Measurements from ENCODE around the gene CCDC177.
A peak's percentile ranks its signal among the peaks of the same experiment; 100 is the strongest.

Gene CCDC177

DNA sequence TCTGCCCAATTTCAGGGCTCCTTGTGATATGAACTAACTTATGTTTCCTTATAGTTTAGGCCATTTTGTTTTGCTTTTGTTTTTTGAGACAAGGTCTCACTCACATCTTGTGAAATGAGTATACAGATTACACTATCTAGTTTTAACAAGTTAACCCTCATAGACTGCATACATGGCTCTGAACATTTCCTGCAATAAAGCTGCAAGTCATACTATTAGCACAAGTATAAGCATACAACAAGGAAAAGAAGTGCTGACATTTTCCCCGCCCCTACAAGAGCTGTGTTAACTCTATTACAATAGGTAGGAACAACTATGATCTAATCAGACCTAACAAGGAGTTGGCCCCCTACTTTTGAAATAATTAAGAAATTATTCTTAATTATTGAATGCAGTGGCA lies 35.9 kb downstream of the CCDC177 start:
- Histone ChIP-seq H3K4me2 (ENCODE audit: low read length, poor library complexity, severe bottlenecking) (no peak overlapping the region), H3K27ac (ENCODE audit: low read length, poor library complexity, severe bottlenecking) (no peak overlapping the region), H4K8ac (ENCODE audit: low read length) (no peak overlapping the region), H3K14ac (ENCODE audit: low read length in 2 of 2) (no peak overlapping the region), H3K9me3 (ENCODE audit: control insufficient read depth, low read length) (peaks cover 5% of the 10 kb centered on the region), H2AK5ac (ENCODE audit: low read length, severe bottlenecking) (no peak overlapping the region), H3K4ac (ENCODE audit: low read depth in 1 of 2, low read length in 2 of 2) (no peak overlapping the region), H3K79me1 (replicated peaks; ENCODE audit: low read length, poor library complexity, severe bottlenecking) (no peaks in the 10 kb centered on the region), H3K18ac (ENCODE audit: low read depth in 1 of 2, low read length in 2 of 2) (no peak overlapping the region), H3K27me3 (ENCODE audit: control insufficient read depth in 1 of 2, insufficient read depth in 1 of 2, low read length in 2 of 2) (peaks cover 2 to 30% of the 10 kb centered on the region in 2 experiments), H3K4me1 (ENCODE audit: control insufficient read depth, insufficient read depth, low read depth, low read length) (no peaks in the 10 kb centered on the region), H4K91ac (ENCODE audit: low read length) (no peak overlapping the region), H2BK5ac (ENCODE audit: low read depth, low read length, poor library complexity, severe bottlenecking) (no peak overlapping the region), H2BK15ac (ENCODE audit: low read depth, poor library complexity, severe bottlenecking) (no peak overlapping the region), H2BK12ac (ENCODE audit: low read length in 2 of 2) (no peak overlapping the region), H3K4me3 (ENCODE audit: insufficient read depth in 1 of 2, low read depth in 1 of 2, low read length in 2 of 2) (no peak overlapping the region), H2AFZ (ENCODE audit: low read depth, low read length) (no peak overlapping the region), H3K23ac (ENCODE audit: low read length in 2 of 2) (no peak overlapping the region), H3K36me3 (ENCODE audit: control insufficient read depth in 1 of 2, insufficient read depth in 2 of 2, low read depth in 1 of 2, low read length in 2 of 2) (no peaks in the 10 kb centered on the region), H2BK120ac (ENCODE audit: low read depth, low read length) (no peak overlapping the region), H3K9ac (ENCODE audit: low read length) (no peak overlapping the region)
- WGBS = no CpG with 5 or more reads among the region's 1 CpG
- no peak for DNase-seq

DNA sequence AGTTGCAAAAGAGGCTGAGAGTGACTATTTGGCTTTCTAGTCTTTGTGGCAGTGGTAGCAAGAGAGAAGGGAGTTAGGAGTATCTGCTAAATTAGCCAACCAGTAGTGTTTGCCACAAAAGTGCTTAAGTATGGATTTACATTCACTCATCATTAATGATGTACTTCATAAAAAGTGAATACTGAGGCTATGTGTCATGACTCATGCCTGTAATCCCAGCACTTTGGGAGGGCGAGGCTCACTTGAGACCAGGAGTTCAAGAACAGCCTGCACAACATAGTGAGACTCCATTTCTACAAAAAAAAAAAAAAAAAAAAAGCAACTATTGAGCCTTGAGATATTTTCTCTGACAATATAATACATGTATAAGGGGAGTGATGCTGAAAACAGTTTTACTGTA lies 36.8 kb downstream of the CCDC177 start:
- H3K27ac ChIP-seq (ENCODE audit: low read length, poor library complexity, severe bottlenecking) = no peak overlapping the region
- no peaks in the 10 kb centered on the region for H3K36me3 ChIP-seq (ENCODE audit: control insufficient read depth in 1 of 2, insufficient read depth in 2 of 2, low read depth in 1 of 2, low read length in 2 of 2)
- peaks cover 5% of the 10 kb centered on the region for H3K9me3 ChIP-seq (ENCODE audit: control insufficient read depth, low read length)
- H2BK12ac ChIP-seq (ENCODE audit: low read length in 2 of 2) = no peak overlapping the region
- no peak overlapping the region for H2AK5ac ChIP-seq (ENCODE audit: low read length, severe bottlenecking)
- no peak overlapping the region for H3K14ac ChIP-seq (ENCODE audit: low read length in 2 of 2)
- H3K4me3 ChIP-seq (ENCODE audit: insufficient read depth in 1 of 2, low read depth in 1 of 2, low read length in 2 of 2) = no peak overlapping the region
- no peak overlapping the region for H2AFZ ChIP-seq (ENCODE audit: low read depth, low read length)
- no peak for DNase-seq
- H3K4ac ChIP-seq (ENCODE audit: low read depth in 1 of 2, low read length in 2 of 2) = no peak overlapping the region
- no peak overlapping the region for H2BK120ac ChIP-seq (ENCODE audit: low read depth, low read length)
- peaks cover 4% of the 10 kb centered on the region for H3K4me1 ChIP-seq (ENCODE audit: control insufficient read depth, insufficient read depth, low read depth, low read length)
- H4K91ac ChIP-seq (ENCODE audit: low read length) = no peak overlapping the region
- no CpG with 5 or more reads among the region's 1 CpG for WGBS
- no peak overlapping the region for H3K9ac ChIP-seq (ENCODE audit: low read length)
- H4K8ac ChIP-seq (ENCODE audit: low read length) = no peak overlapping the region
- no peak overlapping the region for H3K4me2 ChIP-seq (ENCODE audit: low read length, poor library complexity, severe bottlenecking)
- no peak overlapping the region for H2BK5ac ChIP-seq (ENCODE audit: low read depth, low read length, poor library complexity, severe bottlenecking)
- no peak overlapping the region for H3K23ac ChIP-seq (ENCODE audit: low read length in 2 of 2)
- H2BK15ac ChIP-seq (ENCODE audit: low read depth, poor library complexity, severe bottlenecking) = no peak overlapping the region
- H3K18ac ChIP-seq (ENCODE audit: low read depth in 1 of 2, low read length in 2 of 2) = no peak overlapping the region
- H3K27me3 ChIP-seq (ENCODE audit: control insufficient read depth in 1 of 2, insufficient read depth in 1 of 2, low read length in 2 of 2) = peaks cover 11 to 23% of the 10 kb centered on the region in 2 experiments
- H3K79me1 ChIP-seq (replicated peaks; ENCODE audit: low read length, poor library complexity, severe bottlenecking) = no peaks in the 10 kb centered on the region

DNA sequence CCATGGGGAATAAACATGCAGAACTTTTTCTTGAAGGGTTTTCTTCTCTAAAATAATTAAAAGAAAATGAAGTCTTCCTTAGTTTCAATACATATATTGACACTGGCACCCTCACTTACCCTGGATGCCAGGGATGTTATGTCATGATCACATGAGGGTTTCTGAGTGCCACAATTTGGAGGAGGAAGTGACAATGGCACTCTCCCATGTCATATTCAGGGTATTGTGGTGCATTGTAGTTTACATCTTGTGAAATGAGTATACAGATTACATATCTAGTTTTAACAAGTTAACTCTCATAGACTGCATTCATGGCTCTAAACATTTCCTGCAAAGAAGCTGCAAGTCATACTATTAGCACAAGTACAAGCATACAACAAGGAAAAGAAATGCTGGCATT lies 37.7 kb downstream of the CCDC177 start:
- H2BK15ac ChIP-seq (ENCODE audit: low read depth, poor library complexity, severe bottlenecking) = no peak overlapping the region
- peaks cover 20 to 25% of the 10 kb centered on the region in 2 experiments for H3K27me3 ChIP-seq (ENCODE audit: control insufficient read depth in 1 of 2, insufficient read depth in 1 of 2, low read length in 2 of 2)
- no peak overlapping the region for H3K23ac ChIP-seq (ENCODE audit: low read length in 2 of 2)
- H3K18ac ChIP-seq (ENCODE audit: low read depth in 1 of 2, low read length in 2 of 2) = no peak overlapping the region
- no peak overlapping the region for H3K4me3 ChIP-seq (ENCODE audit: insufficient read depth in 1 of 2, low read depth in 1 of 2, low read length in 2 of 2)
- no peaks in the 10 kb centered on the region for H3K79me1 ChIP-seq (replicated peaks; ENCODE audit: low read length, poor library complexity, severe bottlenecking)
- H3K4ac ChIP-seq (ENCODE audit: low read depth in 1 of 2, low read length in 2 of 2) = no peak overlapping the region
- H3K4me1 ChIP-seq (ENCODE audit: control insufficient read depth, insufficient read depth, low read depth, low read length) = peaks cover 4% of the 10 kb centered on the region
- no peak overlapping the region for H3K14ac ChIP-seq (ENCODE audit: low read length in 2 of 2)
- no peak overlapping the region for H3K4me2 ChIP-seq (ENCODE audit: low read length, poor library complexity, severe bottlenecking)
- no peak overlapping the region for H2BK120ac ChIP-seq (ENCODE audit: low read depth, low read length)
- H2AFZ ChIP-seq (ENCODE audit: low read depth, low read length) = no peak overlapping the region
- no peak overlapping the region for H4K8ac ChIP-seq (ENCODE audit: low read length)
- no peak overlapping the region for H4K91ac ChIP-seq (ENCODE audit: low read length)
- H2AK5ac ChIP-seq (ENCODE audit: low read length, severe bottlenecking) = no peak overlapping the region
- no peak overlapping the region for H3K9ac ChIP-seq (ENCODE audit: low read length)
- H3K27ac ChIP-seq (ENCODE audit: low read length, poor library complexity, severe bottlenecking) = no peak overlapping the region
- no peak overlapping the region for H2BK5ac ChIP-seq (ENCODE audit: low read depth, low read length, poor library complexity, severe bottlenecking)
- H3K9me3 ChIP-seq (ENCODE audit: control insufficient read depth, low read length) = peaks cover 5% of the 10 kb centered on the region
- DNase-seq = no peak
- H3K36me3 ChIP-seq (ENCODE audit: control insufficient read depth in 1 of 2, insufficient read depth in 2 of 2, low read depth in 1 of 2, low read length in 2 of 2) = no peaks in the 10 kb centered on the region
- H2BK12ac ChIP-seq (ENCODE audit: low read length in 2 of 2) = no peak overlapping the region

DNA sequence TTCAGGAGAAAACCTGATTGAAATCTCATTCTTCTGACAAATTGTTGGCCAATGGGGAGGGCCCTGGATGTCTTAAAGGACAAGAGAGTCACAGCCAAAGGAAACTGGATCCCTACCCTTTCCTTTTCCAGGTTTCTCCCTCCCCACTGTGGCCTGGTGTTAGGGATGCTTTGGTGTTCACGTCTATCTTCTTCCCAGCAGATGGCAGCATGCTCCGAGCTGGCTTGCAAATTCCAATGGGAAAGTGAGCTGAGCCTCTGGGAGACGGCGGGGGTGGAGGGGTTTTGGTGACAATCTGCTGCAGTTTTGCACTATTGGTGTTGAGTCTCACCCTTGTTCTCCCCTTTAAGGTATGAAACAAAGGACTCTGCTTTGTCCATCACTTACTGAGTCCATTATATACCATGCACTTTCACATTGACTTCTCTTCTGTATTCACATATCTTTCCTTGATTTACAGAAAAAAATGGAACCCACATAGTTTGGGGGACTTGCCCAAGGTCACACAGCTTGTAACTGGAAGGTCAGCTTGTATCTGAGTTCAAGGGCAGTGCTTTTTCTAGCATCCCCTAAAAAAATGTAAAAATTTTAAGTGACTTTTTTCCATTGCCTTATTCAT lies 39.3 kb downstream of the CCDC177 start:
- H2BK5ac ChIP-seq (ENCODE audit: low read depth, low read length, poor library complexity, severe bottlenecking) = no peak overlapping the region
- 0% methylated on average over 3 of the region's 4 CpGs for WGBS
- H3K9me3 ChIP-seq (ENCODE audit: control insufficient read depth, low read length) = peaks cover 5% of the 10 kb centered on the region
- H3K4me3 ChIP-seq (ENCODE audit: insufficient read depth in 1 of 2, low read depth in 1 of 2, low read length in 2 of 2) = no peak overlapping the region
- H3K27me3 ChIP-seq (ENCODE audit: control insufficient read depth in 1 of 2, insufficient read depth in 1 of 2, low read length in 2 of 2) = peaks cover 29 to 34% of the 10 kb centered on the region in 2 experiments
- no peak overlapping the region for H3K9ac ChIP-seq (ENCODE audit: low read length)
- H4K8ac ChIP-seq (ENCODE audit: low read length) = no peak overlapping the region
- no peak overlapping the region for H3K4me2 ChIP-seq (ENCODE audit: low read length, poor library complexity, severe bottlenecking)
- no peak overlapping the region for H4K91ac ChIP-seq (ENCODE audit: low read length)
- H3K14ac ChIP-seq (ENCODE audit: low read length in 2 of 2) = no peak overlapping the region
- H3K79me1 ChIP-seq (replicated peaks; ENCODE audit: low read length, poor library complexity, severe bottlenecking) = no peaks in the 10 kb centered on the region
- H2BK120ac ChIP-seq (ENCODE audit: low read depth, low read length) = no peak overlapping the region
- H3K23ac ChIP-seq (ENCODE audit: low read length in 2 of 2) = no peak overlapping the region
- no peak overlapping the region for H3K4ac ChIP-seq (ENCODE audit: low read depth in 1 of 2, low read length in 2 of 2)
- H3K4me1 ChIP-seq (ENCODE audit: control insufficient read depth, insufficient read depth, low read depth, low read length) = peaks cover 4% of the 10 kb centered on the region
- no peak overlapping the region for H3K27ac ChIP-seq (ENCODE audit: low read length, poor library complexity, severe bottlenecking)
- no peak overlapping the region for H2AK5ac ChIP-seq (ENCODE audit: low read length, severe bottlenecking)
- DNase-seq = peak; percentile 60
- H2BK12ac ChIP-seq (ENCODE audit: low read length in 2 of 2) = no peak overlapping the region
- no peak overlapping the region for H3K18ac ChIP-seq (ENCODE audit: low read depth in 1 of 2, low read length in 2 of 2)
- no peak overlapping the region for H2AFZ ChIP-seq (ENCODE audit: low read depth, low read length)
- no peak overlapping the region for H2BK15ac ChIP-seq (ENCODE audit: low read depth, poor library complexity, severe bottlenecking)
- H3K36me3 ChIP-seq (ENCODE audit: control insufficient read depth in 1 of 2, insufficient read depth in 2 of 2, low read depth in 1 of 2, low read length in 2 of 2) = no peaks in the 10 kb centered on the region
